Stimulated activated CD4-positive, alpha-beta T cell treated with anti-CD3 and anti-CD28 coated beads, Interleukin-1b, Interleukin-23, amount 100 ng/mL, for 48 hours (primary cell): ENCODE data around the gene XPOT.

Experiments used
- DNase-seq: peaks from one replicate; pipeline ENCODE4 v3.0.0-alpha.2; 2020

The XPOT gene

GRCh38 chr12:64419696-64420095 lies 15.5 kb downstream of the XPOT start:
- DNase-seq, result no peak

GRCh38 chr12:64427988-64428387 lies 23.8 kb downstream of the XPOT start:
- DNase-seq, result no peak

GRCh38 chr12:64428956-64429355 lies 24.8 kb downstream of the XPOT start:
- DNase-seq, result no peak

GRCh38 chr12:64430886-64431285 lies 26.7 kb downstream of the XPOT start:
- no peak for DNase-seq

GRCh38 chr12:64431791-64432190 lies 27.6 kb downstream of the XPOT start:
- no peak for DNase-seq

- DNase-seq, result no peak
Observed at GRCh38 chr12:64433915-64434314, 29.7 kb downstream of the XPOT start.

- DNase-seq, result no peak
Observed at GRCh38 chr12:64440100-64440499, 35.9 kb downstream of the XPOT start.

- no peak for DNase-seq
Observed at GRCh38 chr12:64445490-64445889, 41.3 kb downstream of the XPOT start.

- no peak for DNase-seq
Observed at GRCh38 chr12:64446295-64446694, 42.1 kb downstream of the XPOT start.

- DNase-seq, result no peak
Observed at GRCh38 chr12:64450057-64450640, 46.0 kb downstream of the XPOT start.

GRCh38 chr12:64450711-64451486 lies 46.7 kb downstream of the XPOT start:
- no peak for DNase-seq

GRCh38 chr12:64451687-64452558 lies 47.7 kb downstream of the XPOT start, which contains the start of gene TBK1:
Gene TBK1 (plus strand): TSS chr12:64452120. CDS start chr12:64455871, 3,751 bp downstream.
- DNase-seq, result peak; percentile 62

GRCh38 chr12:64452559-64453329 lies 48.6 kb downstream of the XPOT start:
- no peak for DNase-seq

GRCh38 chr12:64455506-64455905 lies 51.3 kb downstream of the XPOT start:
- no peak for DNase-seq

GRCh38 chr12:64456119-64456518 lies 51.9 kb downstream of the XPOT start:
- DNase-seq, result no peak

GRCh38 chr12:64457032-64457431 lies 52.8 kb downstream of the XPOT start:
- peak; percentile 52 for DNase-seq

- DNase-seq, result no peak
Observed at GRCh38 chr12:64457466-64457865, 53.3 kb downstream of the XPOT start.

- DNase-seq, result no peak
Observed at GRCh38 chr12:64457923-64458322, 53.7 kb downstream of the XPOT start.

- no peak for DNase-seq
Observed at GRCh38 chr12:64459394-64459891, 55.3 kb downstream of the XPOT start.

- no peak for DNase-seq
Observed at GRCh38 chr12:64461634-64462414, 57.6 kb downstream of the XPOT start.

- DNase-seq, result no peak
Observed at GRCh38 chr12:64466178-64466577, 62.0 kb downstream of the XPOT start.

- no peak for DNase-seq
Observed at GRCh38 chr12:64468966-64469365, 64.8 kb downstream of the XPOT start.
